Endodermal cell (in vitro differentiated cells): ENCODE data around the gene DCTN4. TPM values are rescaled to one million over a fixed set of nuclear protein-coding genes. Genes with fewer than 3 reads are reported as not detected.

Experiments
- DNase-seq: peaks from one replicate; pipeline ENCODE4 v3.0.0-alpha.2; 2017
- H3K27ac ChIP-seq: 2 replicates; pipeline ENCODE4 v1.5.1; 2013; ENCODE audit warnings: mild to moderate bottlenecking, low read depth, low read length, moderate library complexity
- H3K27me3 ChIP-seq: 2 replicates; pipeline ENCODE4 v1.6.1; 2013; ENCODE audit warnings: mild to moderate bottlenecking, low read length, moderate library complexity; ENCODE audit not compliant: insufficient read depth, control insufficient read depth, poor library complexity, severe bottlenecking
- H3K36me3 ChIP-seq: 2 replicates; pipeline ENCODE4 v1.7.0; 2013; ENCODE audit warnings: mild to moderate bottlenecking, low read length, moderate library complexity; ENCODE audit not compliant: control insufficient read depth, insufficient read depth
- H3K4me1 ChIP-seq: one replicate; pipeline ENCODE4 v1.7.0; 2013; ENCODE audit warnings: low read length; ENCODE audit not compliant: control insufficient read depth, insufficient read depth
- H3K4me3 ChIP-seq: 2 replicates; pipeline ENCODE4 v1.5.1; 2013; ENCODE audit warnings: mild to moderate bottlenecking, low read length, moderate library complexity
- H3K9ac ChIP-seq: 2 replicates; pipeline ENCODE4 v1.6.1; 2013; ENCODE audit warnings: mild to moderate bottlenecking, low read length, moderate library complexity; ENCODE audit not compliant: poor library complexity, severe bottlenecking; ENCODE audit errors: extremely low read depth
- H3K9me3 ChIP-seq: 2 replicates; pipeline ENCODE4 v1.6.1; 2013; ENCODE audit warnings: mild to moderate bottlenecking, low read length, moderate library complexity; ENCODE audit not compliant: control insufficient read depth
- H3K27ac Mint-ChIP-seq: 2 replicates; pipeline ENCODE4 v1.8.0; 2020; ENCODE audit warnings: mixed read lengths
- H3K27me3 Mint-ChIP-seq: 2 replicates; pipeline ENCODE4 v1.8.0; 2021; ENCODE audit warnings: mild to moderate bottlenecking, mixed read lengths; ENCODE audit not compliant: insufficient read depth
- H3K36me3 Mint-ChIP-seq: 2 replicates; pipeline ENCODE4 v1.8.0; 2020; ENCODE audit warnings: low read depth, mixed read lengths
- H3K4me1 Mint-ChIP-seq: 2 replicates; pipeline ENCODE4 v1.8.0; 2020; ENCODE audit warnings: mixed read lengths
- H3K4me3 Mint-ChIP-seq: 2 replicates; pipeline ENCODE4 v1.8.0; 2020; ENCODE audit warnings: mild to moderate bottlenecking, moderate library complexity, mixed read lengths
- H3K9me3 Mint-ChIP-seq: 2 replicates; pipeline ENCODE4 v1.8.0; 2020; ENCODE audit warnings: mild to moderate bottlenecking, mixed read lengths
- WGBS, 2 experiments: methylation state at CpG; one replicate each; pipeline versions ENCODE4 v1.1.5 to v1.1.7; 2013; ENCODE audit warnings: missing lambda C conversion rate in 2 of 2, mixed read lengths in 1 of 2; ENCODE audit not compliant: insufficient coverage in 1 of 2, insufficient read length in 1 of 2; 5-methylcytosine and 5-hydroxymethylcytosine counted together
- total RNA-seq, 2 donors: library from RNA; stranded (reverse); fragmentation: NEBNext Ultra II Directional in 1 of 2; extraction: Animal tissue kit (Norgen Biotek cat#: 25700) in 1 of 2; gene quantifications; 2 replicates in 1 of 2; 3 replicates in 1 of 2; pipeline ENCODE4 v1.2.1, GENCODE V29; 2021
- TF ChIP-seq, protein P1 (sequence below): fragments of 200-600 bp; sonication (generic); conservative IDR thresholded peaks from 2 replicates; pipeline ENCODE4 v1.5.0; 2021; ENCODE audit warnings: antibody characterized with exemption, mild to moderate bottlenecking

DCTN4 gene
- total RNA-seq, 2 donors from 2014 or later, result 51.5 to 64.3 TPM

DNA sequence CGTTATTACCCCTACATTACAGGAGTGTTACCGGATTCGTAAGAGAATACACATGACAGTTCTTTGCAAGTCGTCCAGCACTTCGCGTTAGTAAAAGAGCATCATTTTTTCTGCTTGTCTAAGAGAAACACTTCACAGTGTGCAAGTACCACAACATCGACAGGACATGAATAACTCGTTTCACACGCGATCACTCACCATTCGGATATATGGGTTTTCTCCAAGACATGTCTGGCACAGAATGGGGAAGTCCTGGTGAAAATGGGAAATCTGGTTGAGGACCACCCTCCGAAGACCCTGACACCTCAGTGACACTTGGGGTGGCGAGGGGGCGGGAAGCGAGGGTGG lies 58.6 kb downstream of the DCTN4 start:
- WGBS, 2 experiments, result 12 to 19% methylated on average over 11 to 15 of the region's 15 CpGs
- no peak overlapping the region for H3K27ac Mint-ChIP-seq
- H3K27me3 Mint-ChIP-seq, result peaks cover 10% of the 10 kb centered on the region
- Histone ChIP-seq H3K36me3 (peaks cover 42% of the 10 kb centered on the region), H3K27ac (no peak overlapping the region), H3K4me3 (peak overlapping the region; percentile 88), H3K9me3 (no peaks in the 10 kb centered on the region), H3K27me3 (peaks cover 17% of the 10 kb centered on the region), H3K4me1 (peaks cover 3% of the 10 kb centered on the region), H3K9ac (peak overlapping the region; percentile 94)
- H3K9me3 Mint-ChIP-seq, result no peaks in the 10 kb centered on the region
- H3K4me1 Mint-ChIP-seq, result no peaks in the 10 kb centered on the region
- DNase-seq, result no peak
- TF ChIP-seq, protein P1, sequence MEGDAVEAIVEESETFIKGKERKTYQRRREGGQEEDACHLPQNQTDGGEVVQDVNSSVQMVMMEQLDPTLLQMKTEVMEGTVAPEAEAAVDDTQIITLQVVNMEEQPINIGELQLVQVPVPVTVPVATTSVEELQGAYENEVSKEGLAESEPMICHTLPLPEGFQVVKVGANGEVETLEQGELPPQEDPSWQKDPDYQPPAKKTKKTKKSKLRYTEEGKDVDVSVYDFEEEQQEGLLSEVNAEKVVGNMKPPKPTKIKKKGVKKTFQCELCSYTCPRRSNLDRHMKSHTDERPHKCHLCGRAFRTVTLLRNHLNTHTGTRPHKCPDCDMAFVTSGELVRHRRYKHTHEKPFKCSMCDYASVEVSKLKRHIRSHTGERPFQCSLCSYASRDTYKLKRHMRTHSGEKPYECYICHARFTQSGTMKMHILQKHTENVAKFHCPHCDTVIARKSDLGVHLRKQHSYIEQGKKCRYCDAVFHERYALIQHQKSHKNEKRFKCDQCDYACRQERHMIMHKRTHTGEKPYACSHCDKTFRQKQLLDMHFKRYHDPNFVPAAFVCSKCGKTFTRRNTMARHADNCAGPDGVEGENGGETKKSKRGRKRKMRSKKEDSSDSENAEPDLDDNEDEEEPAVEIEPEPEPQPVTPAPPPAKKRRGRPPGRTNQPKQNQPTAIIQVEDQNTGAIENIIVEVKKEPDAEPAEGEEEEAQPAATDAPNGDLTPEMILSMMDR, result no peak
- no peak overlapping the region for H3K4me3 Mint-ChIP-seq
- peaks cover 35% of the 10 kb centered on the region for H3K36me3 Mint-ChIP-seq

DNA sequence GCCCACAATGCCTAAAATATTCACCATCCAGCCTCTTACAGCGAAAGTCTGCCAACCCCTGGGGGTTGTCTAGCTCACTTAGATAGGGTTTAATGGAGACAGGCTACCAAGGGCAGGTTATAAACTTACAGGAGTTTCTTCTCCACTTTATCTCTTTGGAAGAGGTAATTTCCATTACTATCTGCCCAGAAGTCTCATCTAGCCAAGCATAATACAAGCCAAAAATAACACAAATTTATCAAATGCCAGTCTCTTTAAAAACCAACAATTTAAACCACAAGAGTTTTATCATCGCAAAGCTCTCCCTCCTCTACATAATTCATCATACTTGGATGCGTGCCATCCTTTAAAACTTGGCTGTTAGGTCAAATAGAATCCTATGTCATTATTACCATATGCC lies 64.2 kb downstream of the DCTN4 start:
- Histone ChIP-seq H3K9me3 (no peaks in the 10 kb centered on the region), H3K4me3 (no peak overlapping the region), H3K36me3 (peaks cover 87% of the 10 kb centered on the region), H3K27me3 (no peaks in the 10 kb centered on the region), H3K4me1 (peaks cover under 1% of the 10 kb centered on the region), H3K9ac (no peak overlapping the region), H3K27ac (no peak overlapping the region)
- Mint-ChIP-seq H3K36me3 (peaks cover 85% of the 10 kb centered on the region), H3K9me3 (no peaks in the 10 kb centered on the region), H3K4me1 (peaks cover 6% of the 10 kb centered on the region), H3K27ac (no peak overlapping the region), H3K4me3 (no peak overlapping the region), H3K27me3 (no peaks in the 10 kb centered on the region)
- 86 to 98% methylated on average over 2 to 3 of the region's 3 CpGs for WGBS, 2 experiments
- no peak for DNase-seq
- TF ChIP-seq, protein P1, result no peak

DNA sequence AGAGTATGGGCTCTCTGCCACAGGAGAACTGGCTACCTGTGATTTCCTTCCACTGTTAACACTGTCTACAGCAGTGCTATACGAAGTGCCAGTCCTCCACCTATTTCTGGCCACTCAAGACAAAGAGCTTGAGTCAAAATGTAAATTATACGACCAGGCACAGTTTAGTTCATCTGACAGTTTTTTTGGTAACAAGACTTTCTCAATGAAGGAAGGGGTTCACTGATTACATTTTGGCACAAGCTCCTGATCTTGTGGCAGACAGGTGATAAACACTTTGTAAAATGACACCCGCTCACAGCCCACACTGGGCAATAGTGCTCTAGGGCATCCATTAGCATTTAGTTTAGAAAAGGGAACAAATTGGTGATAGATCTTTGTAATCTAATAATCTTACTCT lies 66.5 kb downstream of the DCTN4 start:
- peaks cover 66% of the 10 kb centered on the region for H3K36me3 ChIP-seq
- no peaks in the 10 kb centered on the region for H3K9me3 ChIP-seq
- peaks cover 73% of the 10 kb centered on the region for H3K36me3 Mint-ChIP-seq
- no peaks in the 10 kb centered on the region for H3K9me3 Mint-ChIP-seq
- H3K27ac Mint-ChIP-seq, result no peak overlapping the region
- H3K4me3 ChIP-seq, result no peak overlapping the region
- H3K9ac ChIP-seq, result no peak overlapping the region
- H3K27me3 ChIP-seq, result no peaks in the 10 kb centered on the region
- TF ChIP-seq, protein P1, result no peak
- 94 to 96% methylated on average over 3 of the region's 3 CpGs for whole genome bisulfite sequencing, 2 experiments
- no peak overlapping the region for H3K4me3 Mint-ChIP-seq
- no peaks in the 10 kb centered on the region for H3K27me3 Mint-ChIP-seq
- H3K4me1 ChIP-seq, result no peaks in the 10 kb centered on the region
- H3K27ac ChIP-seq, result no peak overlapping the region
- peaks cover 6% of the 10 kb centered on the region for H3K4me1 Mint-ChIP-seq
- DNase-seq, result no peak
